HCT116 (cell line): ENCODE measurements around the gene HPCAL4. TPM values are rescaled to one million over a fixed set of nuclear protein-coding genes. Genes with fewer than 3 reads are reported as not detected.

ENCODE experiments used
- ATAC-seq: fragments of 200-7000 bp; cut with Tn5 transposase; 2 replicates; pipeline ENCODE4 v1.9.1; 2020; ENCODE audit warnings: mild to moderate bottlenecking, moderate library complexity
- BruUV-seq: library from RNA; stranded (reverse); fragments of 400-500 nt; replicated peaks from 2 replicates; lab custom pipeline; 2021; lab: Mats Ljungman, UMichigan
- CTCF ChIA-PET: fragments of 300-600 bp; sonication (Branson Sonifier 250); formaldehyde crosslinking; loops from one replicate; lab custom pipeline; 2021; ENCODE audit warnings: antibody characterized with exemption; lab: Charles Lee
- POLR2A ChIA-PET: fragments of 300-600, 350-600 bp; sonication (Branson Sonifier 250); formaldehyde crosslinking; loops from one replicate; lab custom pipeline; 2021; ENCODE audit warnings: antibody characterized with exemption; lab: Charles Lee
- RAD21 ChIA-PET, 2 experiments: fragments of 300-600 bp; sonication (Branson Sonifier 250); formaldehyde crosslinking; loops; one replicate each; lab custom pipeline; 2023; ENCODE audit warnings: low total read pairs in 2 of 2; ENCODE audit not compliant: uncharacterized antibody in 2 of 2, unreplicated experiment in 2 of 2, low non-redundant PET in 1 of 2; lab: Charles Lee
- DNase-seq: peaks from one replicate; pipeline ENCODE4 v3.0.0-alpha.2; 2010; ENCODE audit warnings: low read depth, low spot score
- H2AFZ ChIP-seq: fragments of 200-600 bp; shearing (Covaris generic), sonication (generic); 2 replicates; pipeline ENCODE4 v1.6.1; 2017; ENCODE audit warnings: low read depth, mixed run types, mixed read lengths, antibody characterized with exemption, low read length; ENCODE audit not compliant: poor library complexity, severe bottlenecking
- H3K27ac ChIP-seq: 2 replicates; pipeline ENCODE4 v1.5.1; 2012; ENCODE audit warnings: low read depth, low read length
- H3K27me3 ChIP-seq: fragments of 200-600 bp; sonication (generic); 2 replicates; pipeline ENCODE4 v1.6.1; 2016; ENCODE audit warnings: mixed run types, low read length, mixed read lengths; ENCODE audit not compliant: insufficient read depth
- H3K36me3 ChIP-seq, 2 experiments: fragments of 200-500 bp in 1 of 2; fragments of 200-600 bp in 1 of 2; sonication (Bioruptor generic) in 1 of 2; sonication (generic) in 1 of 2; 2 replicates each; pipeline versions ENCODE4 v1.5.1 to v1.6.1; 2014 to 2016; ENCODE audit warnings: low read length in 2 of 2, inconsistent platforms in 1 of 2, mixed read lengths in 1 of 2, mixed run types in 1 of 2; ENCODE audit not compliant: insufficient read depth in 2 of 2, control insufficient read depth in 1 of 2
- H3K4me1 ChIP-seq, 2 experiments: fragments of 200-600 bp in 1 of 2; sonication (generic) in 1 of 2; 2 replicates each; pipeline versions ENCODE4 v1.5.1 to v1.6.1; 2012 to 2017; ENCODE audit warnings: low read length in 2 of 2, inconsistent platforms in 1 of 2, mild to moderate bottlenecking in 1 of 2, mixed read lengths in 1 of 2, mixed run types in 1 of 2, moderate library complexity in 1 of 2; ENCODE audit not compliant: insufficient read depth in 2 of 2, control insufficient read depth in 1 of 2
- H3K4me2 ChIP-seq: fragments of 200-600 bp; sonication (generic); 2 replicates; pipeline ENCODE4 v1.6.1; 2017; ENCODE audit warnings: mixed run types, low read length, mixed read lengths
- H3K4me3 ChIP-seq, 2 experiments: fragments of 200-600 bp in 1 of 2; sonication (generic) in 1 of 2; replicated peaks in 1 of 2; 2 replicates each; pipeline ENCODE4 v1.5.1; 2011 to 2016; ENCODE audit warnings: low read length in 2 of 2, control low read depth in 1 of 2, low read depth in 1 of 2, mild to moderate bottlenecking in 1 of 2, mixed read lengths in 1 of 2, mixed run types in 1 of 2
- H3K79me2 ChIP-seq: fragments of 200-600 bp; sonication (generic); 2 replicates; pipeline ENCODE4 v1.6.1; 2017; ENCODE audit warnings: mild to moderate bottlenecking, mixed run types, low read length, moderate library complexity, mixed read lengths; ENCODE audit not compliant: insufficient read depth
- H3K9ac ChIP-seq: fragments of 200-600 bp; sonication (generic); 2 replicates; pipeline ENCODE4 v1.6.1; 2016; ENCODE audit warnings: low read length, mixed read lengths
- H3K9me2 ChIP-seq: fragments of 200-600 bp; sonication (generic), shearing (Covaris generic); 2 replicates; pipeline ENCODE4 v1.6.1; 2017; ENCODE audit warnings: mixed run types, mild to moderate bottlenecking, moderate library complexity; ENCODE audit not compliant: insufficient read depth
- H3K9me3 ChIP-seq, 2 experiments: fragments of 200-500 bp in 1 of 2; fragments of 200-600 bp in 1 of 2; sonication (Bioruptor generic) in 1 of 2; sonication (generic) in 1 of 2; 2 replicates each; pipeline ENCODE4 v1.6.1; 2014 to 2017; ENCODE audit warnings: low read length in 2 of 2, mixed read lengths in 2 of 2, inconsistent platforms in 1 of 2, low read depth in 1 of 2, mild to moderate bottlenecking in 1 of 2, mixed run types in 1 of 2, moderate library complexity in 1 of 2; ENCODE audit not compliant: control insufficient read depth in 1 of 2, insufficient read depth in 1 of 2
- H4K20me1 ChIP-seq: fragments of 200-600 bp; sonication (generic), shearing (Covaris generic); 2 replicates; pipeline ENCODE4 v1.6.1; 2017; ENCODE audit warnings: mixed run types, mild to moderate bottlenecking, moderate library complexity; ENCODE audit not compliant: insufficient read depth
- ATF3 ChIP-seq: IDR thresholded peaks from 2 replicates; pipeline ENCODE4 v1.6.1; 2012
- CEBPB ChIP-seq: IDR thresholded peaks from 2 replicates; pipeline ENCODE4 v1.6.1; 2012; ENCODE audit warnings: low read depth
- CTCF ChIP-seq, 3 experiments: fragments of 200-600 bp in 1 of 3; sonication (generic) in 1 of 3; IDR thresholded peaks in 2 of 3; conservative IDR thresholded peaks in 1 of 3; 2 replicates each; pipeline ENCODE4 v1.5.1; 2012 to 2017; ENCODE audit warnings: low read depth in 2 of 3, low read length in 2 of 3, antibody characterized with exemption in 1 of 3, borderline replicate concordance in 1 of 3, control low read depth in 1 of 3, mild to moderate bottlenecking in 1 of 3, mixed read lengths in 1 of 3, mixed run types in 1 of 3, moderate library complexity in 1 of 3; ENCODE audit not compliant: insufficient read depth in 1 of 3
- EGR1 ChIP-seq: IDR thresholded peaks from 2 replicates; pipeline ENCODE4 v1.6.1; 2012; ENCODE audit warnings: low read depth
- EZH2phosphoT487 ChIP-seq: fragments of 200-600 bp; IDR thresholded peaks from 2 replicates; pipeline ENCODE4 v1.6.1; 2018; ENCODE audit warnings: antibody characterized with exemption, borderline replicate concordance
- FOSL1 ChIP-seq: IDR thresholded peaks from 2 replicates; pipeline ENCODE4 v1.6.1; 2012; ENCODE audit warnings: low read depth
- POLR2A ChIP-seq: IDR thresholded peaks from 2 replicates; pipeline ENCODE4 v1.7.0; 2011; ENCODE audit warnings: borderline replicate concordance; ENCODE audit not compliant: insufficient read depth, insufficient read length; ENCODE audit errors: extremely low read depth
- POLR2AphosphoS5 ChIP-seq: IDR thresholded peaks from 2 replicates; pipeline ENCODE4 v1.6.1; 2011; ENCODE audit warnings: mild to moderate bottlenecking, low read depth, low read length, moderate library complexity
- YY1 ChIP-seq: IDR thresholded peaks from 2 replicates; pipeline ENCODE4 v1.6.1; 2011; ENCODE audit warnings: low read length, low read depth, moderate library complexity, mild to moderate bottlenecking; ENCODE audit not compliant: insufficient replicate concordance; ENCODE audit errors: extremely low read depth
- ZBTB33 ChIP-seq: IDR thresholded peaks from 2 replicates; pipeline ENCODE4 v1.6.1; 2011; ENCODE audit warnings: mild to moderate bottlenecking, low read length, moderate library complexity; ENCODE audit not compliant: insufficient replicate concordance; ENCODE audit errors: extremely low read depth
- ZFX ChIP-seq: fragments of 450-650 bp; IDR thresholded peaks from 2 replicates; pipeline ENCODE4 v1.6.1; 2017
- intact Hi-C: fragments of 100-400 bp; cut with micrococcal nuclease; formaldehyde crosslinking; loops from 2 replicates; pipeline ENCODE4 v1.10.0; 2022
- total RNA-seq: library from RNA; stranded (reverse); gene quantifications from one replicate; pipeline ENCODE4 v1.2.1, GENCODE V29; 2021; ENCODE audit not compliant: unreplicated experiment
- TF ChIP-seq, protein P1 (sequence below): IDR thresholded peaks from 2 replicates; pipeline ENCODE4 v1.6.1; 2012

The HPCAL4 gene
- total RNA-seq, 1 experiment from 2014 or later = 5.2 TPM

DNA sequence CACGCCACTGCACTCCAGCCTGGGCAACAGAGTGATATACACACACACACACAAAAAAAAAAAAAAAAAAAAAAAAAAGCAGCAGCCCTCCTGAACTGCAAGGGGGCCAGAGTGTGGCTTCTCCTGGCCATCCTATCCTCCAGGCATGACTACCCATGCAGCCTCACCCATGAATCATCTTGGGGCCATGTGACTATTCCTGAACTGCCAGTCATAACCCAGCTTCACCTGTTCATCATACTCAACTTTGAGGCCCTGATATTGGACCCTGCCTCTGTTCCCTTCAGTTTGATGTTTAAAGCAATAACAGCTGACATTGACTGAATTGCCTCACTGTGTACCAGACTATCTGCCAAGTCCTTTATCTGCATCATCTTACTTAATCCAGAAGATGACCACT lies 2.8 kb upstream of the HPCAL4 start:
- DNase-seq = no peak
- POLR2A ChIA-PET = interaction anchor here (0.6 kb wide), 1 partner anchor 105 kb away, joined by 4 read pairs; no protein-coding TSS in a partner anchor
- peaks cover 11% of the 10 kb centered on the region; the same call in 1 of the 2 replicates for H3K27me3 ChIP-seq
- no peak for TF ChIP-seq FOSL1
- no peak for TF ChIP-seq POLR2AphosphoS5
- TF ChIP-seq ZBTB33 = no peak
- no peak for TF ChIP-seq CEBPB
- no peak for TF ChIP-seq YY1
- TF ChIP-seq ATF3 = no peak
- no peak for TF ChIP-seq ZFX
- TF ChIP-seq CTCF (IDR thresholded peaks at IDR 0.05 in 2 of 3, conservative IDR thresholded peaks at IDR 0.05 in 1 of 3; ENCODE audit: borderline replicate concordance in 1 of 3, insufficient read depth in 1 of 3, low read depth in 2 of 3, low read length in 2 of 3) = no peak
- TF ChIP-seq EZH2phosphoT487 = no peak
- TF ChIP-seq, protein P1, sequence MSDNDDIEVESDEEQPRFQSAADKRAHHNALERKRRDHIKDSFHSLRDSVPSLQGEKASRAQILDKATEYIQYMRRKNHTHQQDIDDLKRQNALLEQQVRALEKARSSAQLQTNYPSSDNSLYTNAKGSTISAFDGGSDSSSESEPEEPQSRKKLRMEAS = no peak
- no peak for TF ChIP-seq EGR1
- TF ChIP-seq POLR2A = no peak
- TF ChIP-seq, all 23 proteins: peak for 0
- H3K79me2 ChIP-seq = no peaks in the 10 kb centered on the region
- H4K20me1 ChIP-seq = no peaks in the 10 kb centered on the region
- RAD21 ChIA-PET = no interaction called here
- no peaks in the 10 kb centered on the region for H3K36me3 ChIP-seq
- H3K4me3 ChIP-seq = no peak overlapping the region
- H3K9me3 ChIP-seq = no peaks in the 10 kb centered on the region
- no peak overlapping the region for H2AFZ ChIP-seq
- H3K9me2 ChIP-seq = no peaks in the 10 kb centered on the region
- no peak overlapping the region for H3K9ac ChIP-seq
- BruUV-seq = no TSS peak
- no peak overlapping the region for H3K27ac ChIP-seq
- intact Hi-C loops = no loop called here
- CTCF ChIA-PET = interaction anchor here (1.2 kb wide), 1 partner anchor 8 kb away, joined by 5 read pairs; no protein-coding TSS in a partner anchor
- no peak for ATAC-seq
- no peak overlapping the region for H3K4me2 ChIP-seq
- peaks cover 3 to 13% of the 10 kb centered on the region in 2 experiments; a peak in 2 of 4 replicates for H3K4me1 ChIP-seq
